Mesenchymal stem cell (in vitro differentiated cells and primary cell): ENCODE data around the gene PRPF39.

Experiments used
- DNase-seq: peaks from one replicate; pipeline ENCODE4 v3.0.0-alpha.2; 2013
- H2AFZ ChIP-seq: one replicate; pipeline ENCODE4 v1.6.1; 2013; ENCODE audit warnings: low read depth, mild to moderate bottlenecking, control low read depth, inconsistent platforms, low read length, moderate library complexity
- H2AK5ac ChIP-seq: 2 replicates; pipeline ENCODE4 v1.6.1; 2013; ENCODE audit warnings: low read length, moderate library complexity, mild to moderate bottlenecking, inconsistent platforms; ENCODE audit not compliant: severe bottlenecking
- H2BK120ac ChIP-seq: one replicate; pipeline ENCODE4 v1.6.1; 2013; ENCODE audit warnings: low read depth, mild to moderate bottlenecking, inconsistent platforms, low read length, moderate library complexity
- H2BK12ac ChIP-seq, 2 experiments: one replicate each; pipeline ENCODE4 v1.6.1; 2013; ENCODE audit warnings: inconsistent platforms in 2 of 2, low read length in 2 of 2, mild to moderate bottlenecking in 2 of 2, moderate library complexity in 2 of 2, control low read depth in 1 of 2
- H2BK15ac ChIP-seq: one replicate; pipeline ENCODE4 v1.6.1; 2013; ENCODE audit warnings: mild to moderate bottlenecking, low read depth, inconsistent platforms; ENCODE audit not compliant: poor library complexity, severe bottlenecking
- H2BK5ac ChIP-seq: 2 replicates; pipeline ENCODE4 v1.6.1; 2013; ENCODE audit warnings: low read depth, mild to moderate bottlenecking, low read length, control low read depth, inconsistent platforms; ENCODE audit not compliant: poor library complexity, severe bottlenecking
- H3K14ac ChIP-seq, 2 experiments: one replicate each; pipeline ENCODE4 v1.6.1; 2013; ENCODE audit warnings: inconsistent platforms in 2 of 2, low read length in 2 of 2, control low read depth in 1 of 2, mild to moderate bottlenecking in 1 of 2, moderate library complexity in 1 of 2
- H3K18ac ChIP-seq, 2 experiments: one replicate each; pipeline ENCODE4 v1.6.1; 2013; ENCODE audit warnings: inconsistent platforms in 2 of 2, low read length in 2 of 2, control low read depth in 1 of 2, low read depth in 1 of 2, mild to moderate bottlenecking in 1 of 2
- H3K23ac ChIP-seq, 2 experiments: one replicate each; pipeline ENCODE4 v1.6.1; 2013; ENCODE audit warnings: inconsistent platforms in 2 of 2, low read length in 2 of 2, mild to moderate bottlenecking in 2 of 2, moderate library complexity in 2 of 2, control low read depth in 1 of 2
- H3K27ac ChIP-seq: 2 replicates; pipeline ENCODE4 v1.5.1; 2013; ENCODE audit warnings: mild to moderate bottlenecking, moderate library complexity, low read length, control low read depth, inconsistent platforms; ENCODE audit not compliant: poor library complexity, severe bottlenecking
- H3K27me3 ChIP-seq, 2 experiments: 2 replicates each; pipeline versions ENCODE4 v1.6.1 to v1.7.0; 2013; ENCODE audit warnings: low read length in 2 of 2, mild to moderate bottlenecking in 2 of 2, moderate library complexity in 2 of 2, control low read depth in 1 of 2, inconsistent platforms in 1 of 2; ENCODE audit not compliant: control insufficient read depth in 1 of 2, insufficient read depth in 1 of 2
- H3K36me3 ChIP-seq, 2 experiments: 2 replicates each; pipeline versions ENCODE4 v1.6.1 to v1.7.0; 2013; ENCODE audit warnings: low read length in 2 of 2, control low read depth in 1 of 2, inconsistent platforms in 1 of 2, low read depth in 1 of 2, mild to moderate bottlenecking in 1 of 2; ENCODE audit not compliant: insufficient read depth in 2 of 2, control insufficient read depth in 1 of 2
- H3K4ac ChIP-seq, 2 experiments: one replicate each; pipeline ENCODE4 v1.6.1; 2013; ENCODE audit warnings: inconsistent platforms in 2 of 2, low read length in 2 of 2, mild to moderate bottlenecking in 2 of 2, moderate library complexity in 2 of 2, control low read depth in 1 of 2, low read depth in 1 of 2
- H3K4me1 ChIP-seq: 2 replicates; pipeline ENCODE4 v1.6.1; 2013; ENCODE audit warnings: low read depth, low read length, control low read depth; ENCODE audit not compliant: control insufficient read depth, insufficient read depth
- H3K4me2 ChIP-seq: 2 replicates; pipeline ENCODE4 v1.6.1; 2013; ENCODE audit warnings: low read length, mild to moderate bottlenecking, inconsistent platforms; ENCODE audit not compliant: poor library complexity, severe bottlenecking
- H3K4me3 ChIP-seq, 2 experiments: 2 replicates each; pipeline versions ENCODE4 v1.5.1 to v1.7.0; 2013; ENCODE audit warnings: low read length in 2 of 2, mild to moderate bottlenecking in 2 of 2, control low read depth in 1 of 2, low read depth in 1 of 2; ENCODE audit not compliant: insufficient read depth in 1 of 2
- H3K79me1 ChIP-seq: replicated peaks from 2 replicates; pipeline ENCODE4 v1.6.1; 2013; ENCODE audit warnings: mild to moderate bottlenecking, control low read depth, low read length, inconsistent platforms; ENCODE audit not compliant: poor library complexity, severe bottlenecking
- H3K9ac ChIP-seq: 2 replicates; pipeline ENCODE4 v1.7.0; 2013; ENCODE audit warnings: mild to moderate bottlenecking, low read length, moderate library complexity
- H3K9me3 ChIP-seq: 2 replicates; pipeline ENCODE4 v1.7.0; 2013; ENCODE audit warnings: mild to moderate bottlenecking, low read length; ENCODE audit not compliant: control insufficient read depth
- H4K8ac ChIP-seq: one replicate; pipeline ENCODE4 v1.6.1; 2013; ENCODE audit warnings: inconsistent platforms, mild to moderate bottlenecking, low read length, moderate library complexity
- H4K91ac ChIP-seq: one replicate; pipeline ENCODE4 v1.6.1; 2013; ENCODE audit warnings: mild to moderate bottlenecking, low read length, inconsistent platforms
- WGBS: methylation state at CpG from one replicate; pipeline ENCODE4 v1.1.7; 2013; ENCODE audit warnings: mixed read lengths; 5-methylcytosine and 5-hydroxymethylcytosine counted together

The PRPF39 gene

GRCh38 chr14:45048385-45048784, 35.5 kb upstream of the PRPF39 start:
- no peak overlapping the region for H3K4ac ChIP-seq

GRCh38 chr14:45051180-45051579, 32.7 kb upstream of the PRPF39 start:
- H3K9me3 ChIP-seq, result peaks cover 4% of the 10 kb centered on the region
- no peaks in the 10 kb centered on the region for H3K4me1 ChIP-seq
- H3K9ac ChIP-seq, result no peak overlapping the region

More at GRCh38 chr14:45048385-45048784, 35.5 kb upstream of the PRPF39 start:
- Histone ChIP-seq H3K4me1 (no peaks in the 10 kb centered on the region), H3K18ac (no peak overlapping the region), H3K14ac (no peak overlapping the region), H2AFZ (no peak overlapping the region), H2BK5ac (no peak overlapping the region), H3K27me3 (no peaks in the 10 kb centered on the region), H2AK5ac (no peak overlapping the region), H3K4me2 (no peak overlapping the region), H3K9ac (no peak overlapping the region), H2BK12ac (no peak overlapping the region), H3K79me1 (no peaks in the 10 kb centered on the region), H3K36me3 (peaks cover 12 to 53% of the 10 kb centered on the region in 2 experiments), H4K8ac (no peak overlapping the region), H3K4me3 (no peak overlapping the region), H2BK15ac (no peak overlapping the region), H3K27ac (no peak overlapping the region), H4K91ac (no peak overlapping the region), H3K23ac (no peak overlapping the region), H3K9me3 (no peaks in the 10 kb centered on the region), H2BK120ac (no peak overlapping the region)
- DNase-seq, result no peak
- WGBS, result 92% methylated on average over 1 of the region's 2 CpGs

GRCh38 chr14:45051896-45052295, 32.0 kb upstream of the PRPF39 start:
- no peak overlapping the region for H3K18ac ChIP-seq
- H4K8ac ChIP-seq, result no peak overlapping the region
- H3K36me3 ChIP-seq, result peaks cover 8 to 54% of the 10 kb centered on the region in 2 experiments
- H2BK120ac ChIP-seq, result no peak overlapping the region
- H3K14ac ChIP-seq, result no peak overlapping the region
- H4K91ac ChIP-seq, result no peak overlapping the region
- H3K4me1 ChIP-seq, result no peaks in the 10 kb centered on the region
- no peak overlapping the region for H2BK5ac ChIP-seq
- 100% methylated on average over 1 of the region's 4 CpGs for WGBS
- H3K79me1 ChIP-seq, result peaks cover 2% of the 10 kb centered on the region
- no peak overlapping the region for H2AFZ ChIP-seq
- no peak overlapping the region for H3K4me2 ChIP-seq
- H3K9me3 ChIP-seq, result peaks cover 11% of the 10 kb centered on the region
- no peak overlapping the region for H2AK5ac ChIP-seq
- no peak overlapping the region for H3K9ac ChIP-seq
- H3K4ac ChIP-seq, result no peak overlapping the region
- H3K4me3 ChIP-seq, result no peak overlapping the region
- DNase-seq, result no peak
- no peak overlapping the region for H3K23ac ChIP-seq
- H2BK15ac ChIP-seq, result no peak overlapping the region
- H3K27ac ChIP-seq, result no peak overlapping the region
- no peak overlapping the region for H2BK12ac ChIP-seq
- H3K27me3 ChIP-seq, result no peaks in the 10 kb centered on the region

More at GRCh38 chr14:45051180-45051579, 32.7 kb upstream of the PRPF39 start:
- Histone ChIP-seq H3K4ac (no peak overlapping the region), H4K91ac (no peak overlapping the region), H3K36me3 (peaks cover 9 to 56% of the 10 kb centered on the region in 2 experiments), H3K79me1 (peaks cover 2% of the 10 kb centered on the region), H2BK5ac (no peak overlapping the region), H3K18ac (no peak overlapping the region), H3K14ac (no peak overlapping the region), H2BK15ac (no peak overlapping the region), H3K4me3 (no peak overlapping the region), H2AFZ (no peak overlapping the region), H3K27ac (no peak overlapping the region), H2AK5ac (no peak overlapping the region), H3K23ac (no peak overlapping the region), H4K8ac (no peak overlapping the region), H2BK12ac (no peak overlapping the region), H3K4me2 (no peak overlapping the region), H2BK120ac (no peak overlapping the region), H3K27me3 (no peaks in the 10 kb centered on the region)
- DNase-seq, result no peak

- H2AK5ac ChIP-seq, result no peak overlapping the region
- H2BK15ac ChIP-seq, result no peak overlapping the region
- no peak overlapping the region for H3K4ac ChIP-seq
- no peak overlapping the region for H3K27ac ChIP-seq
- no peak overlapping the region for H3K4me2 ChIP-seq
- no peak for DNase-seq
- no peak overlapping the region for H3K14ac ChIP-seq
- no peak overlapping the region for H3K18ac ChIP-seq
- H3K36me3 ChIP-seq, result peaks cover 3 to 41% of the 10 kb centered on the region in 2 experiments
- H3K23ac ChIP-seq, result no peak overlapping the region
- no peak overlapping the region for H3K4me3 ChIP-seq
- H2BK12ac ChIP-seq, result no peak overlapping the region
- no peak overlapping the region for H2AFZ ChIP-seq
- H2BK120ac ChIP-seq, result no peak overlapping the region
- no peaks in the 10 kb centered on the region for H3K4me1 ChIP-seq
- H3K9ac ChIP-seq, result no peak overlapping the region
- peaks cover 7% of the 10 kb centered on the region for H3K79me1 ChIP-seq
- H2BK5ac ChIP-seq, result no peak overlapping the region
- no peaks in the 10 kb centered on the region for H3K27me3 ChIP-seq
- H4K8ac ChIP-seq, result no peak overlapping the region
- 100% methylated on average over 1 of the region's 2 CpGs for WGBS
- H3K9me3 ChIP-seq, result peaks cover 16% of the 10 kb centered on the region
- no peak overlapping the region for H4K91ac ChIP-seq
Observed at GRCh38 chr14:45057349-45057748, 26.6 kb upstream of the PRPF39 start.
